A549 (cell line): Measurements from ENCODE around the gene PAX3. TPM values are rescaled to one million over a fixed set of nuclear protein-coding genes. Genes with fewer than 3 reads are reported as not detected.

Source experiments
- ATAC-seq, 2 experiments: fragments of 200-7000 bp in 1 of 2; fragments of >200 bp in 1 of 2; cut with Nextera tagmentation in 1 of 2; cut with Tn5 transposase in 1 of 2; 3 replicates each; pipeline versions ENCODE4 v1.8.0 to v1.9.1; 2018 to 2020; ENCODE audit warnings: mild to moderate bottlenecking in 1 of 2, moderate library complexity in 1 of 2
- CTCF ChIA-PET: fragments of 300-600 bp; sonication (Branson Sonifier 250); formaldehyde crosslinking; extraction: SDS; loops from one replicate; lab custom pipeline; 2021; ENCODE audit warnings: antibody characterized with exemption, inconsistent platforms; lab: Yijun Ruan, JAX
- POLR2A ChIA-PET: fragments of 350-600 bp; formaldehyde crosslinking; extraction: SDS; loops from one replicate; lab custom pipeline; 2021; ENCODE audit warnings: antibody characterized with exemption, inconsistent platforms; lab: Yijun Ruan, JAX
- DNase-seq, 2 experiments: peaks; one replicate each; pipeline versions ENCODE4 v3.0.0 to v3.0.0-alpha.2; 2011 to 2016; ENCODE audit warnings: low read depth in 1 of 2, low spot score in 1 of 2
- FAIRE-seq: peaks from 2 replicates; lab custom pipeline; 2011; peaks lifted over from hg19 to GRCh38; lab: Jason Lieb, UNC
- H3K27ac ChIP-seq, 2 experiments: fragments of >200 bp; sonication (Bioruptor Twin); formaldehyde crosslinking; 3 replicates each; pipeline ENCODE4 v1.5.1; 2016 to 2017
- H3K4me1 ChIP-seq: fragments of >200 bp; sonication (Bioruptor Twin); formaldehyde crosslinking; 3 replicates; pipeline ENCODE4 v1.6.1; 2016
- H3K4me2 ChIP-seq: fragments of >200 bp; sonication (Bioruptor Twin); formaldehyde crosslinking; 3 replicates; pipeline ENCODE4 v1.6.1; 2016
- H3K4me3 ChIP-seq: fragments of >200 bp; sonication (Bioruptor Twin); formaldehyde crosslinking; 3 replicates; pipeline ENCODE4 v1.5.1; 2016
- H3K9me3 ChIP-seq: fragments of >200 bp; sonication (Bioruptor Twin); formaldehyde crosslinking; 3 replicates; pipeline ENCODE4 v1.6.1; 2016
- BHLHE40 ChIP-seq: IDR thresholded peaks from 2 replicates; pipeline ENCODE4 v1.6.1; 2012; ENCODE audit warnings: low read depth, low read length, inconsistent platforms
- CBX2 ChIP-seq: fragments of 200-600 bp; sonication (generic); IDR thresholded peaks from 2 replicates; pipeline ENCODE4 v1.6.1; 2016; ENCODE audit warnings: low read depth, mild to moderate bottlenecking, borderline replicate concordance
- EHF ChIP-seq: fragments of 250-450 bp; sonication (Bioruptor Pico); IDR thresholded peaks from 2 replicates; pipeline ENCODE4 v1.5.0; 2020; ENCODE audit warnings: mild to moderate bottlenecking
- EP300 ChIP-seq, 2 experiments: fragments of >200 bp; sonication (Bioruptor Twin); formaldehyde crosslinking; IDR thresholded peaks; 2 replicates in 1 of 2; 3 replicates in 1 of 2; pipeline ENCODE4 v1.6.1; 2016 to 2017
- FOSL2 ChIP-seq, 2 experiments: fragments of 450-650 bp in 1 of 2; fragments of >200 bp in 1 of 2; sonication (Bioruptor Twin) in 1 of 2; formaldehyde crosslinking; IDR thresholded peaks; 2 replicates each; pipeline versions ENCODE4 v1.5.0 to v1.6.1; 2016 to 2020; ENCODE audit warnings: mild to moderate bottlenecking in 1 of 2, moderate library complexity in 1 of 2
- FOXS1 ChIP-seq: fragments of 250-450 bp; sonication (Bioruptor Pico); IDR thresholded peaks from 2 replicates; pipeline ENCODE4 v1.5.0; 2020; ENCODE audit warnings: mild to moderate bottlenecking, moderate library complexity
- HOXB13 ChIP-seq: fragments of 250-450 bp; sonication (Bioruptor Pico); IDR thresholded peaks from 2 replicates; pipeline ENCODE4 v1.5.0; 2020; ENCODE audit warnings: low read depth, mild to moderate bottlenecking, moderate library complexity
- HOXB5 ChIP-seq: fragments of 250-450 bp; sonication (Bioruptor Pico); IDR thresholded peaks from 2 replicates; pipeline ENCODE4 v1.5.0; 2020; ENCODE audit warnings: mild to moderate bottlenecking, moderate library complexity
- MAFK ChIP-seq: fragments of 450-650 bp; IDR thresholded peaks from 2 replicates; pipeline ENCODE4 v1.6.1; 2014; ENCODE audit not compliant: partially characterized antibody
- MAZ ChIP-seq: fragments of 150-350 bp; IDR thresholded peaks from 2 replicates; pipeline ENCODE4 v1.6.1; 2014; ENCODE audit warnings: antibody characterized with exemption, low read depth, low read length, borderline replicate concordance
- NPAS2 ChIP-seq: fragments of 250-450 bp; sonication (Bioruptor Pico); IDR thresholded peaks from 2 replicates; pipeline ENCODE4 v1.8.0; 2022; ENCODE audit warnings: mild to moderate bottlenecking, moderate library complexity, borderline replicate concordance
- PHF8 ChIP-seq: fragments of 200-600 bp; sonication (generic); IDR thresholded peaks from 2 replicates; pipeline ENCODE4 v1.6.1; 2016; ENCODE audit warnings: low read depth, mild to moderate bottlenecking, antibody characterized with exemption, moderate library complexity, borderline replicate concordance
- POLR2AphosphoS2 ChIP-seq: conservative IDR thresholded peaks from 2 replicates; pipeline ENCODE4 v1.6.1; 2012; ENCODE audit warnings: low read length, improper control_type of control experiment, inconsistent platforms
- RARB ChIP-seq: fragments of 250-450 bp; sonication (Bioruptor Pico); IDR thresholded peaks from 2 replicates; pipeline ENCODE4 v1.8.0; 2021; ENCODE audit warnings: mild to moderate bottlenecking, moderate library complexity
- RFX5 ChIP-seq: fragments of 450-650 bp; IDR thresholded peaks from 2 replicates; pipeline ENCODE4 v1.7.1; 2014; ENCODE audit warnings: antibody characterized with exemption, mild to moderate bottlenecking, moderate library complexity
- RNF2 ChIP-seq: fragments of 200-600 bp; sonication (generic); IDR thresholded peaks from 2 replicates; pipeline ENCODE4 v1.6.1; 2016; ENCODE audit warnings: low read depth, mild to moderate bottlenecking, antibody characterized with exemption, moderate library complexity, borderline replicate concordance
- SREBF2 ChIP-seq: fragments of 450-650 bp; IDR thresholded peaks from 2 replicates; pipeline ENCODE4 v1.6.1; 2014; ENCODE audit warnings: mild to moderate bottlenecking, moderate library complexity
- TFCP2L1 ChIP-seq: fragments of 250-450 bp; sonication (Bioruptor Pico); IDR thresholded peaks from 2 replicates; pipeline ENCODE4 v1.5.0; 2021; ENCODE audit warnings: mild to moderate bottlenecking
- ZC3H11A ChIP-seq: fragments of 450-650 bp; IDR thresholded peaks from 2 replicates; pipeline ENCODE4 v1.6.1; 2014; ENCODE audit warnings: antibody characterized with exemption, mild to moderate bottlenecking
- ZSCAN20 ChIP-seq: fragments of 250-450 bp; sonication (Bioruptor Pico); IDR thresholded peaks from 2 replicates; pipeline ENCODE4 v1.8.0; 2022; ENCODE audit warnings: mild to moderate bottlenecking, moderate library complexity
- WGBS: methylation state at CpG from one replicate; pipeline ENCODE4 v1.1.6; 2017; ENCODE audit errors: missing lambda C conversion rate; 5-methylcytosine and 5-hydroxymethylcytosine counted together
- polyA minus RNA-seq: library from RNA; depleted of rRNA, polyadenylated mRNA; stranded (reverse); fragments of >200 nt; gene quantifications from 2 replicates; pipeline ENCODE4 v1.2.3, GENCODE V29; 2011; rRNA and poly(A)+ RNA removed
- polyA plus RNA-seq, 4 experiments: library from polyadenylated mRNA; depleted of rRNA in 3 of 4; stranded (reverse); fragments of >200 nt; fragmentation: RNase III in 1 of 4; extraction: RNeasy Plus Mini Kit Qiagen cat#74134 plus additional on column Dnase treatment in 1 of 4; gene quantifications; 2 replicates in 3 of 4; 3 replicates in 1 of 4; pipeline ENCODE4 v1.2.3, GENCODE V29; 2011 to 2017
- TF ChIP-seq, protein P1 (sequence below): fragments of 250-450 bp; sonication (Bioruptor Pico); IDR thresholded peaks from 2 replicates; pipeline ENCODE4 v1.5.0; 2021; ENCODE audit warnings: mild to moderate bottlenecking, moderate library complexity, borderline replicate concordance
- TF ChIP-seq, protein P2 (sequence below): fragments of 150-350 bp; IDR thresholded peaks from 2 replicates; pipeline ENCODE4 v1.6.1; 2014; ENCODE audit warnings: low read depth, mild to moderate bottlenecking, low read length
- TF ChIP-seq, protein P3 (sequence below): IDR thresholded peaks from 2 replicates; pipeline ENCODE4 v1.6.1; 2012

The PAX3 gene
- not detected in 2 replicates for polyA plus RNA-seq (2011; rRNA removed)
- polyA plus RNA-seq (2012; cell fraction: cytosol; rRNA removed): not detected in 2 replicates
- polyA plus RNA-seq (2012; cell fraction: nucleus; rRNA removed): not detected in 2 replicates
- polyA plus RNA-seq (2017; fragmentation: RNase III; extraction: RNeasy Plus Mini Kit Qiagen cat#74134 plus additional on column Dnase treatment): not detected in 3 replicates
- not detected in 2 replicates for polyA minus RNA-seq

DNA sequence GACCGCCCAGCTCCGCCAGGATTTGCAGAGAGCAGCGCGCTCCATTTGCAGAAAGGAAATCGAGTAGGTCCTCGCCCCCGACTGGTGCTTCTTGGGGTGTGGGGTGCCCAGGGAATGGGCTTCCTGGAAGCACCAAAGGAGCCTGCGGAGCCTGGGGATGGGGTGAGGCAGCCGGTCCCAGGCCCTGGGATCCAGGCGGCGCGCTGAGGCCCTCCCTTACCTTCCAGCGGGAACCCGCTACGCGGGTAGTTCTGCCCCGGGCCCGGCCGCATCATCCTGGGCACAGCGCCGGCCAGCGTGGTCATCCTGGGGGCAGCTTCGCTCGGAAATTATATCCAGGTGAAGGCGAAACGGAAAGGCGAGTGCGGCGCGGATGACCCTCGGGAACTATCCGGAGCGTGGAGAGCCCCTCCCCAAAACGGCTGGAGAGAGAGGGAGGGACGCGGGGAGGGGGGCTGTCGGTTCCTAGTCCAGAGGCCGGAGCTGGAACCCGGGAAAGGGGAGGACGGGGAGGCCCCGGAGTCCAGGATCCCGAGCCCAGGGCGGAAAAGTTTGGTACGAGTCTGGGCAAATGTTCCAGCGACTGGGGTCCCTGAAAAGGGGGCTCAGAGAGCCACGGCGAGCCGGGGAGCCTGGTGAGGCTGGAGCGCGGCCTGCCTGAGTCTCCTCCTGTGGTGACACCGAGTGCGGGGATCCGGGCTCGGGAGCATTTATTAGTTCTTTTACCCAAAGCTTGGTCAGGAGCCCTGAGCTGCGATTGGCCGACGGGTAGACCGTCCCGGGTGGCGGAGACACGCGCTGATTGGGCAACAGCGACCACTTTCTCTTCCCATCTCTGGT is at the start of gene PAX3:
TSS of gene PAX3 (minus strand) at position 688 of the 840 bp plus-strand sequence. CDS start at position 305, 383 bp downstream.
- no peak within 1 kb of the TSS for H3K4me3 ChIP-seq
- CTCF ChIA-PET: no interaction called here
- POLR2A ChIA-PET: no interaction called here
- no peak within 1 kb of the TSS for H3K4me2 ChIP-seq
- TF ChIP-seq PHF8 (no peak), HOXB5 (CRISPR knock-in tag) (no peak), POLR2AphosphoS2 (no peak)
- TF ChIP-seq, protein P1, sequence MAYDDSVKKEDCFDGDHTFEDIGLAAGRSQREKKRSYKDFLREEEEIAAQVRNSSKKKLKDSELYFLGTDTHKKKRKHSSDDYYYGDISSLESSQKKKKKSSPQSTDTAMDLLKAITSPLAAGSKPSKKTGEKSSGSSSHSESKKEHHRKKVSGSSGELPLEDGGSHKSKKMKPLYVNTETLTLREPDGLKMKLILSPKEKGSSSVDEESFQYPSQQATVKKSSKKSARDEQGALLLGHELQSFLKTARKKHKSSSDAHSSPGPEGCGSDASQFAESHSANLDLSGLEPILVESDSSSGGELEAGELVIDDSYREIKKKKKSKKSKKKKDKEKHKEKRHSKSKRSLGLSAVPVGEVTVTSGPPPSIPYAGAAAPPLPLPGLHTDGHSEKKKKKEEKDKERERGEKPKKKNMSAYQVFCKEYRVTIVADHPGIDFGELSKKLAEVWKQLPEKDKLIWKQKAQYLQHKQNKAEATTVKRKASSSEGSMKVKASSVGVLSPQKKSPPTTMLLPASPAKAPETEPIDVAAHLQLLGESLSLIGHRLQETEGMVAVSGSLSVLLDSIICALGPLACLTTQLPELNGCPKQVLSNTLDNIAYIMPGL (CRISPR knock-in tag): no peak
- TF ChIP-seq, protein P2, sequence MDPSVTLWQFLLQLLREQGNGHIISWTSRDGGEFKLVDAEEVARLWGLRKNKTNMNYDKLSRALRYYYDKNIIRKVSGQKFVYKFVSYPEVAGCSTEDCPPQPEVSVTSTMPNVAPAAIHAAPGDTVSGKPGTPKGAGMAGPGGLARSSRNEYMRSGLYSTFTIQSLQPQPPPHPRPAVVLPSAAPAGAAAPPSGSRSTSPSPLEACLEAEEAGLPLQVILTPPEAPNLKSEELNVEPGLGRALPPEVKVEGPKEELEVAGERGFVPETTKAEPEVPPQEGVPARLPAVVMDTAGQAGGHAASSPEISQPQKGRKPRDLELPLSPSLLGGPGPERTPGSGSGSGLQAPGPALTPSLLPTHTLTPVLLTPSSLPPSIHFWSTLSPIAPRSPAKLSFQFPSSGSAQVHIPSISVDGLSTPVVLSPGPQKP: no peak
- peaks cover 6% of the 10 kb centered on the region; the same call in 1 of the 3 replicates for H3K4me1 ChIP-seq
- DNase-seq (no peak), FAIRE-seq (no peak), ATAC-seq (no peak)
- WGBS: 75% methylated on average over 58 of the region's 63 CpGs
- H3K27ac ChIP-seq: no peak within 1 kb of the TSS
- H3K9me3 ChIP-seq: no peaks in the 10 kb centered on the region

DNA sequence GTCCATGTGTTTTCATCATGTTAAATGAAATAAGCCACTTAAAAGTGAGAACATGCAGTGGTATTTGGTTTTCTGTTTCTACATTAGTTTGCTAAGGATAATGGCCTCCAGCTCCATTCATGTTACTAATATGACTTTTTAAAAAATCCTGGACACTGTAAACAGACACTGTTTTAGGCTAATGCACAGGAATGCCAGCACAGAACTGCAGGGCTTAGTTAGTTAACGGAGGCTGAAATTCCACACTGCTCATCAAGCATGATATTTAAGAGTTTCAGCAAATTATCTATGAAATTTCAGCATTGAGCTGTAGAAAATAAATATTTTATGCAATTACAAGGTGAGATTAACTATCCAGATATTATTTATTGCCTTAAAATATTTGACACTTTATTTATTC is 42.5 kb upstream of the PAX3 start:
- H3K9me3 ChIP-seq: no peaks in the 10 kb centered on the region
- TF ChIP-seq EP300 (IDR thresholded peaks at IDR 0.05) (no peak), RFX5 (no peak), ZC3H11A (no peak), NPAS2 (CRISPR knock-in tag) (no peak)
- TF ChIP-seq, all 56 proteins: peak for 0
- no peak for ATAC-seq
- H3K4me3 ChIP-seq: no peak overlapping the region
- no peak overlapping the region for H3K4me2 ChIP-seq
- ChIA-PET CTCF (no interaction called here), POLR2A (no interaction called here)
- no peak overlapping the region for H3K27ac ChIP-seq
- 6% methylated on average over 1 of the region's 1 CpG for WGBS
- H3K4me1 ChIP-seq: no peaks in the 10 kb centered on the region
- DNase-seq: no peak
- no peak for FAIRE-seq

DNA sequence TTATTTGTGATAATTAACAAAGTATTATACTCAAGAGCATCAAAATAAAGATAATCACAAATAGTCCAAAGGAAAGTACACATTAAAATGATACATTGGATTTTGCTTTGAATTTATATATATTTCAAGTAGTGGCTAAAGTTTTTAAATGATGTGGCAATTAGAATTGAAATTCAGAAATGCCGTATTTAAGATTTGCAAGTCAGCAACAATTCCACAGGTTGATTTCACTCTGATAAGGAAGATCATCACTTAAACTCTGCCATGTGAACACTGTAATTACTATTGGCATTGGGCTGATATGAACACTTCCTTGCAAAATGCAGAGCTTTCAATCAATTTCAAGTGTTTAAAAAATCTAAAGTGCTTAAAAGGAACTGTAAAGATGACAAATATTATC is 39.6 kb upstream of the PAX3 start:
- POLR2A ChIA-PET: no interaction called here
- H3K4me1 ChIP-seq: no peaks in the 10 kb centered on the region
- no peak for DNase-seq
- H3K9me3 ChIP-seq: no peaks in the 10 kb centered on the region; the same call in 2 of the 3 replicates
- no peak for TF ChIP-seq RNF2
- peak; percentile 26 for TF ChIP-seq MAFK
- CTCF ChIA-PET: no interaction called here
- H3K4me3 ChIP-seq: no peak overlapping the region
- FAIRE-seq: no peak
- no peak overlapping the region for H3K27ac ChIP-seq
- H3K4me2 ChIP-seq: no peak overlapping the region
- ATAC-seq: no peak
- 94% methylated on average over 1 of the region's 1 CpG for WGBS

DNA sequence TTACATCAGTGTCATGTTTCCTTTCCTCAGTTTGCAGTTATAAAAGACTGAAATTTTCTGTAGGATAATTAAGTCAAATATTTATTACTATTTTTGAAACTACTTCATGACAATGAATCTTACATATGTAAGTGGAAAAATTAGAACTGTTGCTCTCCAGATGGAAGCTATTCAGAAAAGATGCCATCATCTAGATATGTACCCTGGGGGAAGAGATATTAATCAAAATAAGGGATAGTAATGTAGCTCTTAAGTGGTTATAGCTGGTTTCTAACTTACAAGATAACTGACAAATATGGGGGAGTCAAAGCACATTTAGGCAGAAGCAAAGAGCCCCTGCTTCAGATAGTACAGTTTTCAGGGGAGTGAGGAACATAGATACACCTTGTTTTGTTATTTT is 38.1 kb upstream of the PAX3 start:
- DNase-seq (no peak), ATAC-seq (no peak), FAIRE-seq (no peak)
- H3K9me3 ChIP-seq: no peaks in the 10 kb centered on the region; the same call in 2 of the 3 replicates
- H3K4me1 ChIP-seq: no peaks in the 10 kb centered on the region
- ChIA-PET POLR2A (no interaction called here), CTCF (no interaction called here)
- H3K4me2 ChIP-seq: no peak overlapping the region
- no peak overlapping the region for H3K4me3 ChIP-seq
- no peak overlapping the region for H3K27ac ChIP-seq
- TF ChIP-seq POLR2AphosphoS2 (no peak), ZSCAN20 (CRISPR knock-in tag) (no peak), FOSL2 (IDR thresholded peaks at IDR 0.05) (no peak), FOSL2 (CRISPR knock-in tag; IDR thresholded peaks at IDR 0.05) (no peak), SREBF2 (no peak), FOXS1 (CRISPR knock-in tag) (no peak), TFCP2L1 (CRISPR knock-in tag) (no peak), BHLHE40 (no peak), CBX2 (no peak), MAZ (no peak), HOXB5 (CRISPR knock-in tag) (no peak), NPAS2 (CRISPR knock-in tag) (no peak), HOXB13 (CRISPR knock-in tag) (no peak), EHF (CRISPR knock-in tag) (no peak), RARB (CRISPR knock-in tag) (no peak)
- TF ChIP-seq, protein P2: no peak
- TF ChIP-seq, protein P3, sequence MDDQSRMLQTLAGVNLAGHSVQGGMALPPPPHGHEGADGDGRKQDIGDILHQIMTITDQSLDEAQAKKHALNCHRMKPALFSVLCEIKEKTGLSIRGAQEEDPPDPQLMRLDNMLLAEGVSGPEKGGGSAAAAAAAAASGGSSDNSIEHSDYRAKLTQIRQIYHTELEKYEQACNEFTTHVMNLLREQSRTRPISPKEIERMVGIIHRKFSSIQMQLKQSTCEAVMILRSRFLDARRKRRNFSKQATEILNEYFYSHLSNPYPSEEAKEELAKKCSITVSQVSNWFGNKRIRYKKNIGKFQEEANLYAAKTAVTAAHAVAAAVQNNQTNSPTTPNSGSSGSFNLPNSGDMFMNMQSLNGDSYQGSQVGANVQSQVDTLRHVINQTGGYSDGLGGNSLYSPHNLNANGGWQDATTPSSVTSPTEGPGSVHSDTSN: no peak
